HepG2 (cell line): ENCODE results near the gene SERPINB6. TPM values are rescaled to one million over a fixed set of nuclear protein-coding genes. Genes with fewer than 3 reads are reported as not detected.

Experiments used
- AHR ChIP-seq: IDR thresholded peaks from 2 replicates; pipeline ENCODE4 v1.6.1; 2018; ENCODE audit warnings: missing genetic modification reagents, missing compliant biosample characterization
- FOSL1 ChIP-seq: sonication (generic); formaldehyde crosslinking; IDR thresholded peaks from 2 replicates; pipeline ENCODE4 v1.9.0; 2021; ENCODE audit warnings: missing genetic modification reagents, borderline replicate concordance
- FOXC1 ChIP-seq: sonication (generic); formaldehyde crosslinking; IDR thresholded peaks from 2 replicates; pipeline ENCODE4 v1.8.0; 2022; ENCODE audit warnings: mild to moderate bottlenecking, missing genetic modification reagents, borderline replicate concordance
- FOXO1 ChIP-seq: sonication (generic); formaldehyde crosslinking; IDR thresholded peaks from 2 replicates; pipeline ENCODE4 v1.4.0; 2020; ENCODE audit warnings: missing genetic modification reagents
- FOXO4 ChIP-seq: sonication (generic); formaldehyde crosslinking; conservative IDR thresholded peaks from 2 replicates; pipeline ENCODE4 v1.8.1; 2023; ENCODE audit warnings: missing genetic modification reagents
- GABPA ChIP-seq, 2 experiments: IDR thresholded peaks; 2 replicates each; pipeline ENCODE4 v1.6.1; 2011 to 2016; ENCODE audit warnings: low read depth in 2 of 2, low read length in 1 of 2, missing biosample characterization in 1 of 2, missing genetic modification characterization in 1 of 2
- HOXA9 ChIP-seq: sonication (generic); formaldehyde crosslinking; IDR thresholded peaks from 2 replicates; pipeline ENCODE4 v1.8.1; 2022; ENCODE audit warnings: missing genetic modification reagents, mild to moderate bottlenecking, moderate library complexity, borderline replicate concordance
- HOXD1 ChIP-seq: sonication (generic); formaldehyde crosslinking; IDR thresholded peaks from 2 replicates; pipeline ENCODE4 v1.5.0; 2020; ENCODE audit warnings: missing genetic modification reagents
- IRF9 ChIP-seq: sonication (generic); formaldehyde crosslinking; IDR thresholded peaks from 2 replicates; pipeline ENCODE4 v1.8.0; 2022; ENCODE audit warnings: missing genetic modification reagents, mild to moderate bottlenecking, borderline replicate concordance
- KAT2B ChIP-seq: fragments of 150-350 bp; IDR thresholded peaks from 2 replicates; pipeline ENCODE4 v1.6.1; 2014; ENCODE audit warnings: low read depth, low read length, borderline replicate concordance
- KAT7 ChIP-seq: IDR thresholded peaks from 2 replicates; pipeline ENCODE4 v1.6.1; 2018; ENCODE audit warnings: borderline replicate concordance, missing compliant biosample characterization
- NCOA2 ChIP-seq: sonication (generic); formaldehyde crosslinking; IDR thresholded peaks from 2 replicates; pipeline ENCODE4 v1.8.0; 2022; ENCODE audit warnings: inconsistent platforms
- NCOR1 ChIP-seq: fragments of 200-600 bp; sonication (generic); IDR thresholded peaks from 2 replicates; pipeline ENCODE4 v1.7.0; 2017; ENCODE audit warnings: antibody characterized with exemption, low read length, borderline replicate concordance
- PHF5A ChIP-seq: IDR thresholded peaks from one replicate; pipeline ENCODE4 v1.6.1; 2018; ENCODE audit warnings: low read depth, missing genetic modification reagents; ENCODE audit not compliant: unreplicated experiment
- SMARCC2 ChIP-seq: fragments of 450-650 bp; IDR thresholded peaks from 2 replicates; pipeline ENCODE4 v1.6.1; 2017; ENCODE audit warnings: antibody characterized with exemption, mild to moderate bottlenecking
- SOX5 ChIP-seq: IDR thresholded peaks from 2 replicates; pipeline ENCODE4 v1.6.1; 2016; ENCODE audit warnings: borderline replicate concordance
- SRY ChIP-seq: sonication (generic); formaldehyde crosslinking; IDR thresholded peaks from 2 replicates; pipeline ENCODE4 v1.8.0; 2022; ENCODE audit warnings: mild to moderate bottlenecking, missing genetic modification reagents
- STAG1 ChIP-seq: sonication (generic); formaldehyde crosslinking; IDR thresholded peaks from 2 replicates; pipeline ENCODE4 v1.4.0; 2020; ENCODE audit warnings: missing genetic modification reagents
- TFAP4 ChIP-seq: sonication (generic); IDR thresholded peaks from 2 replicates; pipeline ENCODE4 v1.6.1; 2016; ENCODE audit warnings: low read depth, borderline replicate concordance
- ZNF674 ChIP-seq: sonication (generic); formaldehyde crosslinking; IDR thresholded peaks from 2 replicates; pipeline ENCODE4 v1.5.0; 2020; ENCODE audit warnings: low read depth, mild to moderate bottlenecking, missing genetic modification reagents
- ZNF766 ChIP-seq: sonication (generic); formaldehyde crosslinking; IDR thresholded peaks from 2 replicates; pipeline ENCODE4 v1.5.0; 2020; ENCODE audit warnings: missing genetic modification reagents, borderline replicate concordance
- polyA plus RNA-seq, 8 experiments: library from polyadenylated mRNA; depleted of rRNA in 3 of 8; stranded (reverse) in 7 of 8; unstranded in 1 of 8; fragments of >200 nt; fragmentation: Illumina TruSeq in 4 of 8; extraction: Trizol in 4 of 8; gene quantifications; 2 replicates each; pipeline versions ENCODE4 v1.2.1 to v1.2.3, GENCODE V29; 2011 to 2016; ENCODE audit warnings: low read depth in 4 of 8, missing spikeins in 1 of 8, mixed read lengths in 1 of 8; ENCODE audit not compliant: insufficient read depth in 1 of 8
- total RNA-seq, 5 experiments: library from RNA; depleted of rRNA; stranded (reverse); fragments of >200 nt; fragmentation: Illumina TruSeq; extraction: Trizol; gene quantifications; 2 replicates each; pipeline ENCODE4 v1.2.3, GENCODE V29; 2016; ENCODE audit warnings: low read depth in 1 of 5
- TF ChIP-seq, protein P1 (sequence below): sonication (generic); formaldehyde crosslinking; IDR thresholded peaks from 2 replicates; pipeline ENCODE4 v1.8.0; 2022; ENCODE audit warnings: mild to moderate bottlenecking, missing genetic modification reagents

Gene SERPINB6
- total and polyA plus RNA-seq, 2 of the 13 experiments (the other 11 are each of a cell fraction or from before 2014, with no cell fraction given) = 38.2 to 61.3 TPM

- TF ChIP-seq FOXC1 (CRISPR knock-in tag) (peak; percentile 28; the same call in 1 of the 2 replicates), HOXD1 (CRISPR knock-in tag) (0 out of 2 replicates have a peak, but pooled peaks have one; percentile 45), STAG1 (CRISPR knock-in tag) (peak; percentile 12; the same call in 1 of the 2 replicates), AHR (CRISPR knock-in tag) (peak; percentile 65; the same call in 1 of the 2 replicates), FOXO1 (peak; percentile 76), TFAP4 (peak; percentile 61; the same call in 1 of the 2 replicates), PHF5A (no peak), SOX5 (no peak; the same call in 1 of the 2 replicates), HOXA9 (CRISPR knock-in tag) (no peak), SMARCC2 (no peak), SRY (CRISPR knock-in tag) (peak; percentile 81; the same call in 1 of the 2 replicates), FOSL1 (CRISPR knock-in tag) (no peak), KAT7 (no peak), GABPA (IDR thresholded peaks at IDR 0.05; ENCODE audit: low read depth, low read length) (0 out of 2 replicates have a peak, but pooled peaks have one; percentile 9), GABPA (CRISPR knock-in tag; IDR thresholded peaks at IDR 0.05; ENCODE audit: low read depth) (no peak; the same call in 1 of the 2 replicates), IRF9 (CRISPR knock-in tag) (peak; percentile 86; the same call in 1 of the 2 replicates), FOXO4 (CRISPR knock-in tag) (0 out of 2 replicates have a peak, but pooled peaks have one; percentile 94), NCOR1 (no peak), NCOA2 (CRISPR knock-in tag) (peak; percentile 44; the same call in 1 of the 2 replicates), ZNF674 (CRISPR knock-in tag) (no peak), KAT2B (no peak), ZNF766 (CRISPR knock-in tag) (no peak; the same call in 1 of the 2 replicates)
- TF ChIP-seq, protein P1, sequence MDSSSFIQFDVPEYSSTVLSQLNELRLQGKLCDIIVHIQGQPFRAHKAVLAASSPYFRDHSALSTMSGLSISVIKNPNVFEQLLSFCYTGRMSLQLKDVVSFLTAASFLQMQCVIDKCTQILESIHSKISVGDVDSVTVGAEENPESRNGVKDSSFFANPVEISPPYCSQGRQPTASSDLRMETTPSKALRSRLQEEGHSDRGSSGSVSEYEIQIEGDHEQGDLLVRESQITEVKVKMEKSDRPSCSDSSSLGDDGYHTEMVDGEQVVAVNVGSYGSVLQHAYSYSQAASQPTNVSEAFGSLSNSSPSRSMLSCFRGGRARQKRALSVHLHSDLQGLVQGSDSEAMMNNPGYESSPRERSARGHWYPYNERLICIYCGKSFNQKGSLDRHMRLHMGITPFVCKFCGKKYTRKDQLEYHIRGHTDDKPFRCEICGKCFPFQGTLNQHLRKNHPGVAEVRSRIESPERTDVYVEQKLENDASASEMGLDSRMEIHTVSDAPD (CRISPR knock-in tag) = no peak
Measured at GRCh38 chr6:2999618-3000557, 28.5 kb upstream of the SERPINB6 start, which contains the start of gene NQO2 (continued).
